ENCODE results near the gene WDR37. TPM values are rescaled to one million over a fixed set of nuclear protein-coding genes. Genes with fewer than 3 reads are reported as not detected.

Gene WDR37
- total and polyA plus RNA-seq, 10 of the 15 experiments (the other 5 are each of a cell fraction or from before 2014, with no cell fraction given): 1.9 to 11.1 (median 7.1) TPM

- TF ChIP-seq, protein P1, sequence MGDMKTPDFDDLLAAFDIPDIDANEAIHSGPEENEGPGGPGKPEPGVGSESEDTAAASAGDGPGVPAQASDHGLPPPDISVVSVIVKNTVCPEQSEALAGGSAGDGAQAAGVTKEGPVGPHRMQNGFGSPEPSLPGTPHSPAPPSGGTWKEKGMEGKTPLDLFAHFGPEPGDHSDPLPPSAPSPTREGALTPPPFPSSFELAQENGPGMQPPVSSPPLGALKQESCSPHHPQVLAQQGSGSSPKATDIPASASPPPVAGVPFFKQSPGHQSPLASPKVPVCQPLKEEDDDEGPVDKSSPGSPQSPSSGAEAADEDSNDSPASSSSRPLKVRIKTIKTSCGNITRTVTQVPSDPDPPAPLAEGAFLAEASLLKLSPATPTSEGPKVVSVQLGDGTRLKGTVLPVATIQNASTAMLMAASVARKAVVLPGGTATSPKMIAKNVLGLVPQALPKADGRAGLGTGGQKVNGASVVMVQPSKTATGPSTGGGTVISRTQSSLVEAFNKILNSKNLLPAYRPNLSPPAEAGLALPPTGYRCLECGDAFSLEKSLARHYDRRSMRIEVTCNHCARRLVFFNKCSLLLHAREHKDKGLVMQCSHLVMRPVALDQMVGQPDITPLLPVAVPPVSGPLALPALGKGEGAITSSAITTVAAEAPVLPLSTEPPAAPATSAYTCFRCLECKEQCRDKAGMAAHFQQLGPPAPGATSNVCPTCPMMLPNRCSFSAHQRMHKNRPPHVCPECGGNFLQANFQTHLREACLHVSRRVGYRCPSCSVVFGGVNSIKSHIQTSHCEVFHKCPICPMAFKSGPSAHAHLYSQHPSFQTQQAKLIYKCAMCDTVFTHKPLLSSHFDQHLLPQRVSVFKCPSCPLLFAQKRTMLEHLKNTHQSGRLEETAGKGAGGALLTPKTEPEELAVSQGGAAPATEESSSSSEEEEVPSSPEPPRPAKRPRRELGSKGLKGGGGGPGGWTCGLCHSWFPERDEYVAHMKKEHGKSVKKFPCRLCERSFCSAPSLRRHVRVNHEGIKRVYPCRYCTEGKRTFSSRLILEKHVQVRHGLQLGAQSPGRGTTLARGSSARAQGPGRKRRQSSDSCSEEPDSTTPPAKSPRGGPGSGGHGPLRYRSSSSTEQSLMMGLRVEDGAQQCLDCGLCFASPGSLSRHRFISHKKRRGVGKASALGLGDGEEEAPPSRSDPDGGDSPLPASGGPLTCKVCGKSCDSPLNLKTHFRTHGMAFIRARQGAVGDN (IDR thresholded peaks at IDR 0.05): peak; percentile 78
- TF ChIP-seq, protein P2, sequence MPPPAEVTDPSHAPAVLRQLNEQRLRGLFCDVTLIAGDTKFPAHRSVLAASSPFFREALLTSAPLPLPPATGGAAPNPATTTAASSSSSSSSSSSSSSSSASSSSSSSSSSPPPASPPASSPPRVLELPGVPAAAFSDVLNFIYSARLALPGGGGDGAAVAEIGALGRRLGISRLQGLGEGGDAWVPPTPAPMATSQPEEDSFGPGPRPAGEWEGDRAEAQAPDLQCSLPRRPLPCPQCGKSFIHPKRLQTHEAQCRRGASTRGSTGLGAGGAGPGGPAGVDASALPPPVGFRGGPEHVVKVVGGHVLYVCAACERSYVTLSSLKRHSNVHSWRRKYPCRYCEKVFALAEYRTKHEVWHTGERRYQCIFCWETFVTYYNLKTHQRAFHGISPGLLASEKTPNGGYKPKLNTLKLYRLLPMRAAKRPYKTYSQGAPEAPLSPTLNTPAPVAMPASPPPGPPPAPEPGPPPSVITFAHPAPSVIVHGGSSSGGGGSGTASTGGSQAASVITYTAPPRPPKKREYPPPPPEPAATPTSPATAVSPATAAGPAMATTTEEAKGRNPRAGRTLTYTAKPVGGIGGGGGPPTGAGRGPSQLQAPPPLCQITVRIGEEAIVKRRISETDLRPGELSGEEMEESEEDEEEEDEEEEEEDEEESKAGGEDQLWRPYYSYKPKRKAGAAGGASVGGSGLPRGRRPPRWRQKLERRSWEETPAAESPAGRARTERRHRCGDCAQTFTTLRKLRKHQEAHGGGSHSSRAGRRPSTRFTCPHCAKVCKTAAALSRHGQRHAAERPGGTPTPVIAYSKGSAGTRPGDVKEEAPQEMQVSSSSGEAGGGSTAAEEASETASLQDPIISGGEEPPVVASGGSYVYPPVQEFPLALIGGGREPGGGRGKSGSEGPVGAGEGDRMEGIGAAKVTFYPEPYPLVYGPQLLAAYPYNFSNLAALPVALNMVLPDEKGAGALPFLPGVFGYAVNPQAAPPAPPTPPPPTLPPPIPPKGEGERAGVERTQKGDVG (CRISPR knock-in tag; IDR thresholded peaks at IDR 0.05): 0 out of 2 replicates have a peak, but pooled peaks have one; percentile 77
- TF ChIP-seq SMAD5 (IDR thresholded peaks at IDR 0.05; ENCODE audit: low read depth) (peak; percentile 88), E2F4 (IDR thresholded peaks at IDR 0.05; ENCODE audit: low read depth, low read length) (0 out of 2 replicates have a peak, but pooled peaks have one; percentile 14), SUZ12 (IDR thresholded peaks at IDR 0.05; ENCODE audit: unreplicated experiment) (no peak), MYC (IDR thresholded peaks at IDR 0.05; ENCODE audit: insufficient read depth, insufficient read length, insufficient replicate concordance, low read length, severe bottlenecking) (no peak), KLF5 (IDR thresholded peaks at IDR 0.05; ENCODE audit: partially characterized antibody) (peak; percentile 75), SMARCA5 (IDR thresholded peaks at IDR 0.05) (peak; percentile 10), PAX8 (IDR thresholded peaks at IDR 0.05) (no peak), POU2F2 (IDR thresholded peaks at IDR 0.05; ENCODE audit: borderline replicate concordance, low read depth, low read length) (peak; percentile 79; the same call in 2 of the 3 replicates), LARP7 (IDR thresholded peaks at IDR 0.05) (peak; percentile 56; the same call in 1 of the 2 replicates), ZNF622 (IDR thresholded peaks at IDR 0.05) (no peak), HDAC6 (IDR thresholded peaks at IDR 0.05; ENCODE audit: unreplicated experiment) (peak; percentile 92), TCF7 (IDR thresholded peaks at IDR 0.05; ENCODE audit: borderline replicate concordance) (no peak), CHD1 (IDR thresholded peaks at IDR 0.05; ENCODE audit: low read depth, low read length) (no peak; the same call in 1 of the 2 replicates)
- TF ChIP-seq, protein P3, sequence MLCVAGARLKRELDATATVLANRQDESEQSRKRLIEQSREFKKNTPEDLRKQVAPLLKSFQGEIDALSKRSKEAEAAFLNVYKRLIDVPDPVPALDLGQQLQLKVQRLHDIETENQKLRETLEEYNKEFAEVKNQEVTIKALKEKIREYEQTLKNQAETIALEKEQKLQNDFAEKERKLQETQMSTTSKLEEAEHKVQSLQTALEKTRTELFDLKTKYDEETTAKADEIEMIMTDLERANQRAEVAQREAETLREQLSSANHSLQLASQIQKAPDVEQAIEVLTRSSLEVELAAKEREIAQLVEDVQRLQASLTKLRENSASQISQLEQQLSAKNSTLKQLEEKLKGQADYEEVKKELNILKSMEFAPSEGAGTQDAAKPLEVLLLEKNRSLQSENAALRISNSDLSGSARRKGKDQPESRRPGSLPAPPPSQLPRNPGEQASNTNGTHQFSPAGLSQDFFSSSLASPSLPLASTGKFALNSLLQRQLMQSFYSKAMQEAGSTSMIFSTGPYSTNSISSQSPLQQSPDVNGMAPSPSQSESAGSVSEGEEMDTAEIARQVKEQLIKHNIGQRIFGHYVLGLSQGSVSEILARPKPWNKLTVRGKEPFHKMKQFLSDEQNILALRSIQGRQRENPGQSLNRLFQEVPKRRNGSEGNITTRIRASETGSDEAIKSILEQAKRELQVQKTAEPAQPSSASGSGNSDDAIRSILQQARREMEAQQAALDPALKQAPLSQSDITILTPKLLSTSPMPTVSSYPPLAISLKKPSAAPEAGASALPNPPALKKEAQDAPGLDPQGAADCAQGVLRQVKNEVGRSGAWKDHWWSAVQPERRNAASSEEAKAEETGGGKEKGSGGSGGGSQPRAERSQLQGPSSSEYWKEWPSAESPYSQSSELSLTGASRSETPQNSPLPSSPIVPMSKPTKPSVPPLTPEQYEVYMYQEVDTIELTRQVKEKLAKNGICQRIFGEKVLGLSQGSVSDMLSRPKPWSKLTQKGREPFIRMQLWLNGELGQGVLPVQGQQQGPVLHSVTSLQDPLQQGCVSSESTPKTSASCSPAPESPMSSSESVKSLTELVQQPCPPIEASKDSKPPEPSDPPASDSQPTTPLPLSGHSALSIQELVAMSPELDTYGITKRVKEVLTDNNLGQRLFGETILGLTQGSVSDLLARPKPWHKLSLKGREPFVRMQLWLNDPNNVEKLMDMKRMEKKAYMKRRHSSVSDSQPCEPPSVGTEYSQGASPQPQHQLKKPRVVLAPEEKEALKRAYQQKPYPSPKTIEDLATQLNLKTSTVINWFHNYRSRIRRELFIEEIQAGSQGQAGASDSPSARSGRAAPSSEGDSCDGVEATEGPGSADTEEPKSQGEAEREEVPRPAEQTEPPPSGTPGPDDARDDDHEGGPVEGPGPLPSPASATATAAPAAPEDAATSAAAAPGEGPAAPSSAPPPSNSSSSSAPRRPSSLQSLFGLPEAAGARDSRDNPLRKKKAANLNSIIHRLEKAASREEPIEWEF (IDR thresholded peaks at IDR 0.05; ENCODE audit: insufficient replicate concordance, low read depth, low read length): no peak
Measured at GRCh38 chr10:1048732-1049424, 7.3 kb upstream of the WDR37 start, which contains the start of gene IDI1 (continued).

Measured in GM12878 (cell line).